Stimulated activated naive CD8-positive, alpha-beta T cell treated with anti-CD3 and anti-CD28 coated beads, Interleukin-15, Interleukin-2, amounts not matched to agents 100 U/mL and 50 U/mL, for 24 hours (primary cell): ENCODE results near the gene ROCK1.

Experiments
- ATAC-seq: fragments of 150-1000 bp; cut with Tn5 transposase; one replicate; pipeline ENCODE4 v1.10.0; 2021
- DNase-seq: peaks from one replicate; pipeline ENCODE4 v3.0.0; 2021

ROCK1 gene

DNA sequence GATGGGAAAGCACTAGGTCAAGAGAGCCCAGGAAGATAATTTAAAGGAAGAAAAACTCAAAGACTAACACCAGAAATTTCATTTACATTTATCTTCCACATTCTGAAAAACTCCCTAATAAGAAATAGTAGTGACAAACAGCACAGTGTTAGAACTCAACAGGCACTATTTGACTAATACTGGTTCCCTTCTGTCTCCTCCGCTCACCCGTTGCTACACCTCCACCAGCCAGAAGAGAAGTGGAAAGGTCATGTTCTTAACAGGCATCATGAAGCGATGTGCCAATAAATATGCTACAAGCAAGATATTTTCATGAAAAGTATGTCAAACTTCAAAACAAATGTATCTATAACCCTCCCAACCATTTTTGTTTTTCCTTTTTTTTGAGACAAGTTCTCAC lies 5.7 kb downstream of the ROCK1 start:
- DNase-seq (no peak), ATAC-seq (no peak)

DNA sequence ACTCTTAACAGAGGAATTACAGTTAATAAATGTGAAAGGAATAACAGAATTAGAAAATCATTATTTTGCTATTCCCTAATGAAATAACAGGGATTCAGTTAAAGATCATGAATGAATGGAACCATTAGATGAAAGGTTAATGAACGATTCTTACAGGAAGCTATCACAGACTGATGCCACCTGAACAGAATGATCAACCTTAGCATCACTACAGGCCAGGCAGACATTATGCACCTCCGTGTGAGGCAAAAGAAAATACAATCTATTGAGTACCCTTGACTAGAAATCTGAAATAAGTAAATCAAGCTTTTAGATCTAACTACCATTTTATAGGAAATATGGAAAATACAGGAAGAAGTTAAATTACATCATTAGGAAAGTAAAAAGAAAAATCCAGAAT lies 10.4 kb downstream of the ROCK1 start:
- no peak for ATAC-seq
- no peak for DNase-seq

DNA sequence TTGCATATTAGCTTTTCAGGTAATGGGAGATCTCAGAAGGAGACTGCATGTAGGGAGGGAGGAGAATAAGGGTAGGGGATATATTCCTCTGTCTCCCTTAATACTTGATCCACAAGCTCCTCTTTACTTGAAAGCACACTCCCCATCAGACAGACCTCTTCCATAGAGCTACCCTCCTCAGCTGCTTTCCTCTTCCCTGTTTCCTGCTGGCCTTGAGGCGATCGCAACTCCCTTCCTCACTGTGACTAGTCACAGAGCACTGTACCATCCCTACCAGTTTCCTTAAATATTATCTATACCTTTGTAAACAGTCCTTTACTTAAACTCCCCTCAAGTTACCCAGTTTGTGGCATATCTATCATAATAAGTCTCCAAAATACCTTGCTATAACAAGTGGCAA lies 10.9 kb downstream of the ROCK1 start:
- ATAC-seq, result no peak

DNA sequence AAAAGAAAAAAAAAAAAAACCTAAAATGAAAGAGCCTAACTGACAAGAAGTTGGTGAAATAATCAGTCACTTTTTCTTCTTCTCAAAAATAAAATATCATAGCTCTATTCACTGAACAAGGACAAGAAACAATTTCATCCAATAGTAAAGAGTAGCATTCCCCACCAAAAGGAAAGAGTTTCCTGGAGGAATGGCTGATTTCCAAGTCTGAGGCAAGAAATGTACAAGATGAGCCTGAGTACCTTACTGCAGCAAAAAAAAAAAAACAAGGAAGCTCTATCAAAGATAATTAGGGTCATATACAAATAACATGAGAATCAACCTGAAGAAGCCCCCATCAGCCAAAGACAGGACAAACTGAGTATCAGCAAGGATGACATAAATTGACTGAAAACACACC lies 11.5 kb downstream of the ROCK1 start:
- no peak for DNase-seq
- no peak for ATAC-seq

More for the DNA sequence above, 10.9 kb downstream of the ROCK1 start:
- no peak for DNase-seq

DNA sequence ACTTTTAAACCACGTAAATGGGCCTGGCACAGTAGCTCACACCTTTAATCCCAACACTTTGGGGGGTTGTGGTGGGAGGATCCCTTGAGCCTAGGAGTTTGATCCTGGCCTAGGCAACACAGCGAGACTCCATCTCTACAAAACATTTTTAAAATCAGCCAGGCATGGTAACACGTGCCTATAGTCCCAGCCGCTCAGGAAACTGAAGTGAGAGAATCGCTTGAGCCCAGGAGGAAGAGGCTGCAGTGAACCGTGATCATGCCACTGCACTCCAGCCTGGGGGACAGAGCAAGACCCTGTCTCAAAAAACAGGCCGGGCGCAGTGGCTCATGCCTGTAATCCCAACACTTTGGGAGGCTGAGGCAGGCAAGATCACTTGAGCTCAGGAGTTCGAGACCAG lies 12.2 kb downstream of the ROCK1 start:
- ATAC-seq (no peak), DNase-seq (no peak)

DNA sequence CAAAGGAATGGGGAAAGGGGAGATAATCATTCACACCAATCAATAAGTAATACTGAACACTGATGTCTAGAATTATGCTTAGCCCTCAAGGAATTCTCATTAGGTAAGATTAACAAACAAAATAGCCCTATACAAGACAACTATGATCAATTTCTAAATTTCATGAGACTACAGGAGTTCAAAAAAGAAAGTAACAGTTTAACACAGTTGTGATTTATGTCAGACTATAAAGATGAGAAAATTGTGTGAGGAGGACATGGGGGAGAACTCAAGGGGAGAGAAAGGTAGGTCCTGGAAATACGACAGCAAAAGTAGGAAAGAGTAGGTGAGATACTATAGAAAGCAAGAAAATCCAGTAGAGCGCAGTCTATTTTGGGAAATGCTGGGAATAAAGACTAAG lies 14.9 kb downstream of the ROCK1 start:
- ATAC-seq, result no peak
- no peak for DNase-seq

DNA sequence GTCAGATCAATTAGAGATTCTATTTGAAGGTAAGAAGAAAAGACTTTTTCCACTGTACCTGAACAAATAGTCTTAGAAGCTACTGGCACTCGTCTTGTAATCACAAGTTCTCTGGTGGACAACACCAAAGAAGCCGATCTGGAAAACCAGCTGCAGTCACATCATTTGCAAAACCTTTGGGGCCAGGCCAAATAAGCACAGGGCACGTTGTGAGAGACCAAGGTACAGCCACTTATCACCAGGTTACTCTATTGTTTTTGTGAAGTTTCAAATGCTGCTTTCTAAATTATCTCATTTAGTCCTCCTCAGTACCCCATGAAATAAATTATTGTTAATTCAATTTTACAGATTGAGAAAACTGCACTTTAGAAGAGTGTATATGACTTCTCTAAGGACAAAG lies 18.5 kb downstream of the ROCK1 start:
- ATAC-seq (no peak), DNase-seq (no peak)

DNA sequence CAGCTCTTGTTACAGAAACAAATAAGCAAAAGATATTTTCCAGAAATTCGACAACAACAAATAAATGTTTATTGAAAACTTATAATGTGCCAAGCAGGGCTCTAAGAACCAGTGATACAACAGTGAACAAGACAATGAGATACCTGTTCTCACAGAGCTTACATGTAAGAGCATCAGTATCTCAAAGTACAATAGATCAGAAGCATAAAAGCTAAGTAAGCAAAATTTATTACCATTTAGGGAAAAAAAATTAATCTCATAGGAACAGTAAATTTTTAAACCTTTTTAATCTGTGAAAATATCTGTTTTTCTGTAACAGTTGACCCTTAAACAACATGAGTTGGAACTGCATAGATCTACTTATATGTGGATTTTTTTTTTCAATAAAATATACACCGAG lies 20.9 kb downstream of the ROCK1 start:
- DNase-seq, result no peak
- ATAC-seq, result no peak

DNA sequence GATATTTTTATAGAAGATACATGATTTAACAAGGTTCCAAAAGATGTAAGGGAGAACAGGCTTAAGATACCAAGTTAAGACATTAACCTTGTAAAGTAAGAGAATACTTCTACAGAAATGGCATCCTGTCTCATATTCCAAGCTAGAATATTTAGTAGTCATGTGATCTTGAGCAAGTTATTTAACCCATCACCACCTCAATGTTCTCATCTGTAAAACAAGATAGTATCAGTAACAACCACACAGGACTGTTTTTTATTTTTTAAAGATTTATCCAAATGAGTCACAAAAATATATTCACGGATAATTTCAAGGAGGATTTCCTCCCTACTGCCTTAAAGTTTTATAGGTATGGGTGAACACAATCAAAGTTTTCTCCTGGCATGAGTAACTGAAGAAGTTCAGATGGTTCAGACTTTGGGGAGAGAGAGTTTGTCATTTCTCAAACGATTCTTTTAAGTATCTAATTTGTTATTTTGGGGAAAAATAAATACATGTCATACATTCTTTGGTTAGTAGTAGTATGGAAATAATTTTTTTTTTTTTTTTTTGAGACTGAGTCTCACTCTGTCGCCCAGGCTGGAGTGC lies 25.9 kb downstream of the ROCK1 start:
- DNase-seq, result no peak
- ATAC-seq, result no peak

DNA sequence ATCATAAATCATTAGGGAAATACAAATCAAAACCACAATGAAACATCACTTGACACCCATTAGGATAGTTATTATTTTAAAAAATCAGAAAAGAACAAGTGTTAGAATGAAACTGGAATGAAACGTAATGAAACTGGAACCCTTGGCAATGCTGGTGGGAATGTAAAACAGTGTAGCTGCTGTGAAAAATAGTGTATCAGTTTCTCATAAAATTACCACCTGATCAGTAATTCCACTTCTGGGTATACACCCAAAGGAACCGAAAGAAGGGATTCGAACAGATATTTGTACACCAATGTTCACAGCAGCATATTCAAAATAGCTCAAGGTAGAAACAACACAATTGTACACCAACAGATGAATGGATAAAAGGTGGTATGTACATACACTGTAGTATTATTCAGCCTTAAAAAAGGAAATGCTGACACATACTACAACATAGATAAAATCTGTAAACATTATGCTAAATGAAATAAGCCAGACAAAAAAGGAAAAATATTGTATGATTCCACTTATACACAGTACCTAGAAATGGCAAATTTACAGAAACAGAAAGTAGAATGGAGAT lies 27.0 kb downstream of the ROCK1 start:
- no peak for ATAC-seq
- no peak for DNase-seq

DNA sequence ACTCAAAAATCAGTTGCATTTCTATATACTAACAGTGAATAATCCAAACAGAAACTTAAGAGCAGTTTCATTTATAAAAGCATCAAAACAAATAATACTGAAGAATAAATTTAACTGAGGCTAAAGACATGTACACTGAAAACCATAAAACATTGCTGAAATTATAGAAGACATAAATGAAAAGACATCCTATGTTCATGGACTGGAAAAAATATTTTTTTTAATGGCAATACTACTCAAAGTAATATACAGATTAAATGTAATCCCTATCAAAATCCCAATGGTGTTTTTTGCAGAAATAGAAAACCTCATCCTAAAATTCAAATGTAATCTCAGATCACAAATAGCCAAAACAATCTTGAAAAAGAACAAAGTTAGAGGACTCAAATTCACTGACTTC lies 28.6 kb downstream of the ROCK1 start:
- no peak for ATAC-seq
- no peak for DNase-seq

DNA sequence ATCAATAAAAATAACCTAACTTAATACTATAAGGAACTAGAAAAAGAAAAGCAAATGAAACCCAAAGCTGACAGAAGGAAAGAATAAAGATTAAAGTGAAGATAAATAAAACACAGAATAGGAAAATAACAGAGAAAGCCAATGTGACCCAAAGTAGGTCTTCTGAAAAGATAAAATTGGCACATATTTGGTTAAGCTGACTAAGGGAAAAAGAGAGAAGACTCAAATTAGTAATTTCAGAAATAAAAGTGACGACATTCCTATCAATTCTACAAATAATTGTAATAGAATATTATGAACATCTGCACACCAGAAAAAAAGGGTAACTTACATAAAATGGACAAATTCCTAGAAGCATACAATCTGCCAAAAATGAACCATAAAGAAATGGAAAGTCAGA lies 30.2 kb downstream of the ROCK1 start:
- no peak for DNase-seq
- ATAC-seq, result no peak

DNA sequence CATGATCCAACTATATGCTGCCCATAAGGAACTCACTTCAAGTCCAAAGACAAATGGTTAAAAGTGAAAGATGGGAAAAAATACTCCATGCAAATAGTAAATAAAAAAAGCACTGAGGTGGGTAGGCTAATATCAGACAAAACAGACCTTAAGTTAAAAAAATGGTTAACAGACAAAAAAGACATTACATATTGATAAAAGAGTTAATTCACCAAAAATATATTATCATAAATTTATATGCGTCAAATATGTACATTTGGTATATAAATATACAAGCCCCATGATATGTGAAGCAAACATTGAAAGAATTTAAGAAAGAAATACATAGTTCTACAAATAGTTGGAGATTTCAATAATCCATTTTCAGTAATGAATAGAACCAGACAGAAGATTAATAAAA lies 31.0 kb downstream of the ROCK1 start:
- ATAC-seq (no peak), DNase-seq (no peak)

DNA sequence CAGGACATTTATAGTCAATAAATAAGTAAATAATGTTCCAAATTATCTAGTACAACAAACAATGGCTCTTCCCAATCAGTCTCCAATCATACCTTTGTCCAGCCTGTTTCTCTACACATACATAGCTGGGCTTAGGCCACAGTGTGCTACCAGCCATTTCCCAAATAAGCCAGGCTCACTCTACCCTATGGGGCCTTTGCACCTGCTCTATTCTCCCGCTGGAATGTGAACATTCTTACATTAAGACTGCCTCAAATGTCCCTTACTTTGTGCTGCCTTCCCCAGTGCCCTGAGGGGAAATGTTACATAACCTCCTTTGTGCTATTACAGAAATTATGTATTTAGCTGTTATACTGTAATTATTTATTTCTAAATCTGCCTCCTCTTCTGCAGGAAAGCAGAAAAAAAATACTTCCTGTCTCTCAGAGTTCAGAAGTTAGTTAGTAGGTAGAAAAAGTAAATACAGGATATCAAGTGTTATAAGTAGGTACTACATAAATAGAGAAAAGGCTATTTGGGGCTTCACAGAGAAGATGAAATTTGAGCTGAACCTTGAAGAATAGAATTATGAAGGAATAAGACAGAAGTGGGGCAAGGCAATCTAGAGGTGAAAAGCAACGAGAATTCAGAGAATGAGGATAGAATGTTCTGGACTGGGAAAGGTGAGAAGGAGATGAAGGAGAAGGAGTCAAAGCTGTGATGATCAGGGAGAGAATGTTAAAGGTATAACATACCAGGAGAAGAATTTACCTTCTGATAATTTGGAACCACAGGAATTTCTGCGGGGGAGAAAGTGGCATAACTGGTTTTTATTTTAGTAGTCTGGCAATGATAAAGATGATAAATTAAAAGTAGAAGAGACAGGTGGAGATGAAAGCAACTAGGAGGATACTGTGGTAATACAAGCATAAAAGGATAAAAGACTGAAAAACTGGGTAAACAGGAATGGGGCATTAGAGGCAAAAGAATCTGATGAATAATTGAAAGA lies 37.0 kb downstream of the ROCK1 start:
- DNase-seq, result no peak
- no peak for ATAC-seq

DNA sequence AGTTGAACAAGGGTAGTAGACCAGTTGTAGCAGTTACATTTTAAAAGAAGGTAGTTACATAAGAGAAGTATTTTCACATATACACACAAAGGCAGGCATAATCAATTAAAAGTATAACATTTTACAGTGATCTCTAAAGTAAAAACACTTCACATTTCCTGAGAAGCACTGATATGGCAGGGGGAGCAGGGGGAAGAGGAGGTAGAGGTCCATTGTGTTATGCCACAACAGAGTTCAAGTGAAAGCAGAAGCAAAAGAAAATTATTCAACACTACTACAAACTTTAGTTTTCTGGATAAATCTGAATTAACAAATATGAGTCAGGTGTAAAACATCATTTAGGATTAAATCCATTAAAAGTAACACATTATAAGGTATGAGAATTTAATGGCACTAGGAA lies 38.4 kb downstream of the ROCK1 start:
- ATAC-seq (no peak), DNase-seq (no peak)

DNA sequence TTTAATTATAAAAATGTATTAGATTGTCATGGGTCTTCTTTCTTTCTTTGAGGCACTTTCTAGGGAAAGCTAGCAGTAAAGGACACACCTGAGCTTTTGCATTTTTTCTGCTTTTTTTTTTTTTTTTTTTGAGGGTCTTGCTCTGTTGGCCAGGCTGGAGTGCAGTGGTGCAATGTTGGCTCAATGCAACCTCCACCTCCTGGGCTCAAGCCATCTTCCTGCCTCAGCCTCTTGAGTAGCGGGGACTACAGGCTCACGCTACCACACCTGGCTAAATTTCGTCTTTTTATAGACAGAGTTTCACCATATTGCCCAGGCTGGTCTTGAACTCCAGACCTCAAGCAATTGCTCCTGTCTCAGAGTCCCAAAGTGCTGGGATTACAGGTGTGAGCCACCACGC lies 40.5 kb downstream of the ROCK1 start:
- DNase-seq, result no peak
- no peak for ATAC-seq

DNA sequence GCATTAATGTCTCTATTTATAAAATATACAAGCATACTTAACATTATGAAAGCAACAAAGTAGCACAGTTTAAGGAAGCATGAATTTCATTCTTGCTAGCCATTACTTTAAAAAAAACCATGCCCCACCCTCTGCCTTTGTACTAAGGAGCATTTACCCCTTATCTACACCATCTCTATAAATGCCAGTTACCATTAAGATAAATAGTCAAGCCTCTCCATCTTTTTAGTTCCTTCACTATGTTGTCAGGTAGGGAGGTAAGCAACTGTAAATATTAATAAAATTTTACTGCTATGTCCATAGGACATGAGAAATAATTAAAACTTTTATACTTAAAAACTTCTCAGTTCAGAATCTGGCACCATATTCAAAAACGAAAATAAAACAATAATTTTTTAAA lies 42.1 kb downstream of the ROCK1 start:
- ATAC-seq, result no peak
- DNase-seq, result no peak

DNA sequence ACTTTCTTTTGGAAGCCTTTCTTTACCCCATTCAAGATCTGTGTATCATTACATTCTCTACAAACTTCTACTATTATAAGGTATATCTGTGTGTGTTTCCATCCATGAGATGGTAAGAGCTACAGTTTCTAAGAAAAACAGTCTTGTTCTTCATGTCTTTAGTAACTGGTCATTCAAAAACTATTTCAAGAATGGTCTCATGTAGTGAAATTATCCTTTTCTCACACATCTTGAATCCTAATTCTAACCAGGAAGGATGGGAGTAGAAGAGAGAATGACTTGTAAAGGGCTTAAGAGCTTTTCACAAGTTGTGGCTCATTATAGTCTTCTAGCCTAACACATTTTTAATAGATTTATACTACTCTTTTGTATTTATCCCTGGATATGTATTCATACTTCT lies 47.3 kb downstream of the ROCK1 start:
- ATAC-seq (no peak), DNase-seq (no peak)

DNA sequence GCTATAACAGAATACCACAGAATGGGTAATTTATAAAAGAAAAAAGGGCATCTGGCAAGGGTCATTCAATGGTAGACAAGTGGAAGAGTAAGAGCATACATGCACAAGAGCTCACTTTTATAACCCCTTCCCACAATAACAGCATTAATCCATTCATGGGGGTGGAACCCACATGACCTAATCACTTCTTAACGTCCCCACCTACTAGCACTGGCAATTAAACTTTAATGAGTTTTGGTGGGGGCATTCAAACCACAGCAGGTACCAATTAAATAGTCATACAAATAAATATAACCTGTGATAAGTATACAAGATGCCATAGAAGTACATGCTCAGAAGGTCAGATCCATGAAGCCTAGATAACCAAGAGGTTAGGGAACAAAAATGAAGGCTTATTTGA lies 48.6 kb downstream of the ROCK1 start:
- DNase-seq, result no peak
- no peak for ATAC-seq

DNA sequence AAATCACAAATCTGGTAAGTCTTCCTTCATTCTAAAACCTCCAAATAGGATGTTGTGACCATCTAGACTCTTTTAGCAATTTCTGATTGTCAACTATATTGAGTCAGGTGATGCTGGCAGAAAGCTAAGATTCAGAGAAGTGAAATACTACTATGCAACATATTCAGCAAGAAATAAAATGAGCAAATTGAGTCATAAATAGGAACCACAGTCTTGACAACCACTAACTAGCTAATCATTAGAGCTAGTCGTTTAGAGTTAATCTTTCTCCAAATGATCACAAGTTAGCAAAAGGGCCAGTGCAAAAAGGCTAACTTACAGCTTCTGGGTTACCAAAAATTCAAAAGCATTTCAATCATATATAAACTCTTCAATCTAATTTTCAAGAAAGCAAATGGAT lies 54.5 kb downstream of the ROCK1 start:
- DNase-seq (no peak), ATAC-seq (no peak)

DNA sequence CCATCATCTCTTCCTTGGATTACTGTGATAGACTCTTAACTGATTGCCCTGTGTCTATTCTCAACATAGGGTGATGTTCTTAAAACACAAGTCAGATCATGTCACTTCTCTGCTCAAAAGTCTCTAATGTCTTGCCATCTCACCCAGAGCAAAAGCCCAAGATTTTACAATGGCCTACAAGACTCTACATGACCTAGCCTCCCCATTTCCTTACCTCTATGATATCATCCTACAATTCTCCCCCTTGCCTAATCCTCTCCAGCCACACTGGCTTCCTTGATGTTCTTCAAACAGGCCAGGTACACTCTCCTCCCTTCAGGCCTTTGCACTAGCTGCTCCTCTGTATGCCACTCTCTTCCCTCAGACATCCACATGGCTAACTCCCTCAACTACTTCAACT lies 55.1 kb downstream of the ROCK1 start:
- ATAC-seq (no peak), DNase-seq (no peak)

DNA sequence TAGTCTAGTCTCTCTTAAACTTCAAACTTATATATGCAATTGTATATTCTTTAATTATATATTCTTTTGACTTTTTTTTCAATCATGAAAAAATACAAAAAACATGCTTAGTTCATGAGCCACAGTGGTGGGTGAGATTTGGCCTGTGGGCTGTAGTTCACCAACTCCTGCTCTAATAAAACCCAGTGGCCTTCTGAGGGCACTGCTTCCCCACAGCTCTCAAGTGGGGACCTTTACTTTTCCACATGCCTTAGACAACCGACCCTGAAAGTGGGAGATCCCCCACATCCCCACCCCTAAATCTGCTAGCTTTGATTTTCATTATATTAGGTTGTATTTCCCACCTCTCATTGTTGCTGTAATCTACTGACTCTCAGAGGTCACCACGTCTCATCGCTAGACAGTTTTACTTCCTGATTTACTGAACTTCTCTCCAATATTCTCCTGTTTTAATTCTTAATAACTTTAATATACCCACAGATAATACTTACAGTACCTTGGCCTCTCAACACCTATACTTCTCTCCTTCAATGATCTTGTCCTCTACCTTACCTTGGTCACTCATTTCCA lies 57.3 kb downstream of the ROCK1 start:
- ATAC-seq (no peak), DNase-seq (no peak)

DNA sequence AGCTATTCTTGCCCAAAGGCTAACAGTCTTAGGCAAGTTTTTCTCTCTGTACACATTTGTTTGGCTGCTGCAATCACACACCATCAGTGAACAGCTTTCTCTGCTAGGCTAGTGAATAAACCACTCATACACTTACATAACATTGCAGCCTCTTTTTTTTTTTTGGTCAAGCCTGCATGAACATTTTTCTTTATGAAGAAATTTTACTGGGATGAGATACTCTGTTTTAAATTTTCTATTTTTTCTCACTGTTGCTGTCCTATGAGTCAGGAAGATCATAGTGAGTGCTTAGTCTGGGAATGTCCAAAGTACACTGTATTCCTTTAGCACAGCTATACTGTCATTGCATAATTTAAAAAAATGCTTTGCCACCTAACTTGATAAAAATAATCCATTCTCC lies 58.5 kb downstream of the ROCK1 start:
- ATAC-seq (no peak), DNase-seq (no peak)
